AG09309 (cell line): ENCODE results near the gene C3orf18.

Source experiments
- DNase-seq: peaks from one replicate; pipeline ENCODE4 v3.0.0-alpha.2; 2010; ENCODE audit warnings: low read depth
- H3K4me3 ChIP-seq: 2 replicates; pipeline ENCODE4 v1.5.1; 2011; ENCODE audit warnings: mild to moderate bottlenecking, low read depth, low read length, moderate library complexity; ENCODE audit not compliant: control insufficient read depth
- CTCF ChIP-seq: IDR thresholded peaks from 2 replicates; pipeline ENCODE4 v1.5.1; 2011; ENCODE audit warnings: mild to moderate bottlenecking, low read depth, low read length, inconsistent platforms; ENCODE audit not compliant: insufficient read depth, control insufficient read depth; ENCODE audit errors: missing control alignments

The C3orf18 gene

DNA sequence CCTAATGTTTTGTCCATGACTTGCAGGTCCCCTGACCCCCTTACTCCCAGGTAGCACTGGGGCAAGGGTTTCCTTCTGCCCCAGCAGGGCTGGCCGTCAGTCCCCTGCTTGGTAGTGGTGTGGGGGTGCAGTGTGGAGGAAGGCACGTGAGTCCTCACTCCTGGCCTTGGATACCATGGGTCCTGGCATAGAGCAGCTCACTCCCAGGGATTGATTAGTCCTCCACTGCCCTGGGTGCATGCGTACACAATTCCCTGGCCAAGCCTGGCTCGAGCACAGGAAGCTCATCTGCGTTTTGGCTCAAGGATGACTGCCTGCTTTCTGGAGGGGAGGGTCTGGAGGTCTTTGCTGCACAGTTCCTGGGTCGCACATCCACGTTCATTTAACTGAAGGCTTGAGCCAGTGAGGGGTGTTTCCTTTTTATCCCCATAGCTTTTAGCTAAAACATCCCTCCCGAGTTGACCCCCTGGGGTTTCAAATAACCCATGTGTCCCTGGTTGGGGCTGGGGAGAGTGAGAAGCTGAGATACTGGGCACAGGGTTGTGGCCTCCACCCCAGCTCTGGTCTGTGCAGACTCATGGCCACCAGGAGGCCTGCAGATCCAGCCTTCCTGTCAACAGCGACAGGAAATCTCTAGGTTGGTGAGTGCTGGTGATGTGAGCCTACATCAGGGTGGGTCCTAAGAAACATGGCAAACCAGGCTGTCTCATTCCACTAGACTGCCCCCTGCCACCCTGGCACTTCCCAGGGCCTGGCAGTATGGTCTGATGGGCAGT is 13.3 kb upstream of the C3orf18 start:
- H3K4me3 ChIP-seq = no peak overlapping the region
- DNase-seq = no peak
- TF ChIP-seq CTCF = no peak

DNA sequence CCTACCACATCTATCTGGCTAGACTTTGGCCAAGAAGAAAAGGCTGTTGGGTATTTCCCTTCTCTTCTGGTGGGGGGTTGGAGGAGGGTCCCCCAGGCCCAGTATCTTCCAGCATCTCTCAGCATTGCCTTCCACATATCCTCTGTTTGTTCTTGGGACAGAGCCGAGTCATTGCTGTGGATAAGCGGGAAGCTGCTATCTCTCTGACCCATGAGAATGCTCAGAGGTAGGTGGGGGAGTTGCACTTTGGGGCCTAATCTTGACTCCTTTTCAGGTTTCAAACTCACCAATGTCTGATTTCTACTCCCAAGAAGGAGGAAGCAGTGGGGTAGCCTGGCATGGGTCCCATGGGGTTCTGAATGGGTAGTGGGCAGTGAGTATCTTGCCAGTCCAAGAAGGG is 9.8 kb upstream of the C3orf18 start:
- no peak overlapping the region for H3K4me3 ChIP-seq
- DNase-seq = no peak
- no peak for TF ChIP-seq CTCF

GRCh38 chr3:50575372-50575771 is 7.8 kb upstream of the C3orf18 start:
- no peak for DNase-seq
- H3K4me3 ChIP-seq = no peak overlapping the region

GRCh38 chr3:50574444-50574831 is 6.9 kb upstream of the C3orf18 start:
- DNase-seq = no peak
- no peak for TF ChIP-seq CTCF
- no peak overlapping the region for H3K4me3 ChIP-seq

More at GRCh38 chr3:50575372-50575771, 7.8 kb upstream of the C3orf18 start:
- TF ChIP-seq CTCF = no peak

- DNase-seq = no peak
- no peak overlapping the region for H3K4me3 ChIP-seq
- TF ChIP-seq CTCF = no peak
Observed at GRCh38 chr3:50573566-50574443, 6.3 kb upstream of the C3orf18 start.

- H3K4me3 ChIP-seq = no peak overlapping the region
- TF ChIP-seq CTCF = no peak
- no peak for DNase-seq
Observed at GRCh38 chr3:50572801-50573371, 5.3 kb upstream of the C3orf18 start.
